GM18951 (cell line): ENCODE data around the gene TGM5.
"Not testable (repeated sequence)": the region's sequence is repeated elsewhere in the genome, so short reads cannot be mapped to it uniquely, and the experiment has no call there.

Experiments
- POLR2A ChIP-seq: IDR thresholded peaks from 4 replicates; pipeline ENCODE4 v1.6.1; 2011; ENCODE audit warnings: mild to moderate bottlenecking; ENCODE audit not compliant: insufficient read length, insufficient read depth; ENCODE audit errors: extremely low read depth
- in situ Hi-C: fragments of 300-500 bp; cut with MboI; formaldehyde crosslinking; loops from one replicate; pipeline ENCODE4 v1.12.0; 2022; ENCODE audit warnings: low sequenced_read_pairs, mixed read lengths, inconsistent platforms; ENCODE audit not compliant: unreplicated experiment

The TGM5 gene

GRCh38 chr15:43281926-43282602 lies 15.3 kb upstream of the TGM5 start:
- no peak for TF ChIP-seq POLR2A
- in situ Hi-C loops, result no loop called here

- TF ChIP-seq POLR2A, result no peak
- in situ Hi-C loops, result no loop called here
These were observed 14.3 kb upstream of the TGM5 start for GRCh38 chr15:43280996-43281395.

GRCh38 chr15:43279496-43279895 lies 12.8 kb upstream of the TGM5 start:
- no peak for TF ChIP-seq POLR2A
- in situ Hi-C loops, result no loop called here

DNA sequence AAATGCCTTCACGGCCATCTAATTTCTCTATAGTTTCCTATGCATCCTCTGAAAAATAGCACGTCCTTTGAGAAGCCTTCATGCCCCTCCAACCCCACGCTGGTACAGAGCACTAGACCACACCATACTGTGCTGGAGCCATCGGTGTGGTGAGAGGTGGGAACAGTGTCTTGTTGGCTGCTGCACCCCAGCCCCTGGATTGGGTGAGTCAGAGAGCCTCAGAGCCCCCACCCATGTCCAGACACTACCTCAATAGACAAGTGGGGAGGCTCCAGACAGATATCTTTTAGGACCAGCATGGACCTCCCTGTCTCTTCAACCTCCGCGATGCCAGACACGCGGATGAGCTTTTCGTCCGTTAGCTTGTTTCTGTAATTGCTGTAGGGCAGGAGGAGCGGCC lies 12.1 kb upstream of the TGM5 start:
- in situ Hi-C loops, result no loop called here
- no peak for TF ChIP-seq POLR2A

DNA sequence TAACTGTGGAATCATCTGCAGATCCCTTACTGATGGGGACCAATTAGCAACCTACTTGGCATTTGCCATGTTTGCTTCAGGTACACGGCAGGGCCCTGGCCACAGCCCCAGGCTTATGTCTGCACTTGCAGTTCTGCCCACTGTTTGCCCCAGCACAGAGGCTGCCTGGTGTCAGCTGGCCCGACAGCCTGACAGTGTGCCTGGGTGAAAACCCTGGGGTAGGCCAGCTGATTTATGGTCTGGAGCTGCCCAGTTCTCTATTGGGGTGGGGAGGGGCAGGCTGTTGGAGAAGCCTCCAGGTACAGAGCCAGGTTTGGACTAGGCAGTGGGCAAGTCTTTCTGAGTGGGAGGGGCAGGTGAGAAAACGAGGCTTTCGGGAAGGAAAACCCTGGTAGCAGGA lies 11.2 kb upstream of the TGM5 start:
- TF ChIP-seq POLR2A, result no peak
- in situ Hi-C loops, result no loop called here

DNA sequence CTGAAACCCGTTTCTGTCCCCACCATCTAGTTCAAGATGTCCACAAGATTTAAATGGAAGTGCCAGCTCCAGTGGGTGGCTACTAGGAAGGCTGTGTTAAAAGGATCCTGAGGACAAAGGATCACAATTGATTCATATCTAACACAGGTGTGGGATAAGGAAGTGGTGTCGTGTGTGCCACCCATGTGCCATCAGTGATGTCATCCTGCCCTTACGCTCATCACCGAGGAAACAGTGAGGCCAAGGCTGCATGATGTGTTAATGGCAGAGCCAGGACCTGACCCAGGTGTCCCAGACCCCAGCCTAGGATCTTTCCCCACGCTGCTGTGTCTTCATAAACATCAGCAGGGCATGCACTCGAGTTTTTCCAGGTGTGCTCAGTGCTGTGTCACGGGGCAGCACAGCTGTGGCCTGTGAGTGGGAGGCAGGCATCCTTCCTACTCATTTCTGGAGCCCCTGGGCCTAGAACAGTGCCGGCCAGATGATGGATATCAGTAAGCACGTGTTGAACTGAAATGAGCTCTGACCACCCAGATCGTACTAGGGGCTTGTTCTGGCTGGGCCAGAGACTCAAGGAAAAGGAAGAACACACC lies 10.6 kb upstream of the TGM5 start:
- TF ChIP-seq POLR2A, result no peak
- in situ Hi-C loops, result no loop called here

GRCh38 chr15:43276563-43277200 lies 10.0 kb upstream of the TGM5 start:
- in situ Hi-C loops, result no loop called here
- TF ChIP-seq POLR2A, result no peak

DNA sequence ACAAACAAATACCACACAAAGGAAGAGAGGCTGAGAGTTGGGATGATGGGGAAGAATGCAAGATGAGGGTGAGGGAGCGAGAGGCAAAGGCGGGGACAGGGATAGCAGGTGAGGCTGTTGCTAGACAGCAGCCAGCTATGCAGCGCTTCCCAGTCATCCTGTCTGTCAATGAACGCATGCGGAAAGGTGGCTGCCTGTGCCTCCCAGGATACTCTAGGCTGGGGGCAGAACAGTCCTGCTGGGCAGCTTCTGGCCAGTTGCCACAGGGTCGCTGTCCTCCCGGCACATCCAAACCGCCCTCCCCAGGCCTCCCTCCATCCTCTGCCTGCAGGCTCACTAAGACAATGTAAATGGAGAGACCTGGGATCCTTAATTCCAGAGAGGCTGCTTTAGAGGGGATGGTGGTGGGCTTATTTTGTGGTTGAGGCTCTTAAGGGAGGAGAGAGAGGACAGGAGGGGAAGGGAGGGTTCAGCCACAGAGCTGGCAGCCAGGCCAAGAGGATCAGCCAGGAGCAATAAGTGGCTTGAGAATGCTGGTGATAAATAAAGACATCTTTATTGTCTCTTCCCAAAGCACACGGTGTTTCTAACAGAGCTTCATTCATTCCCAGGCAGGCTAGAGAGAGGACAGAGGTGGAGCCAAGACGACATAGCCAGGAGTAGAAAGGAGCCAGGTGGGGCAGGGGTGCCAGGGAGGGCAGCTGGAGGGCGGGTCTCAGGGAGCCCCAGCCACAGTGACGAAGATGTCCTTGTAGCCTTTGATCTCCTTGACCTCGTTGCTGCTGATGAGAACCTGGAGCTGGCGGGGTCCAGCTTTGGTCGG lies 9.2 kb upstream of the TGM5 start:
- in situ Hi-C loops, result no loop called here
- TF ChIP-seq POLR2A, result no peak

DNA sequence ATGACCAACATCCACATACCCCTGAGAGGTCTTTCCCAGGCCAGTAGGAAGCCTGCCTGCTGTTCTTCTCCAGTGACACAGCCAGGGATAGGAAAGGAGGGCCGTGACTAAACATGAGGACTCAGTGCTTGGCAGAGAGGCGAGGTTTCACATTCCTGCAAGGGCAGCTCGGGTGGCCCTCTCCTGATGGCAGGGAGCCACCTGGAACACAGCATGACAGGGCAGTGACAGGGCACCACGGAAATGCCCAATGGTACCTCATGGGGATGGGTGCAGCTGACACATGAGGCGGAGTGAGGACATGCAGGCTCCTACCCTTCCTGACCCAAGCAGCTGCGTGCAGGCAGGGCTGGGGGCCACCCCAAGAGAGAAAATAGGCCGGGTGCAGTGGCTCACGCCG lies 7.4 kb upstream of the TGM5 start:
- in situ Hi-C loops, result no loop called here
- TF ChIP-seq POLR2A, result no peak

DNA sequence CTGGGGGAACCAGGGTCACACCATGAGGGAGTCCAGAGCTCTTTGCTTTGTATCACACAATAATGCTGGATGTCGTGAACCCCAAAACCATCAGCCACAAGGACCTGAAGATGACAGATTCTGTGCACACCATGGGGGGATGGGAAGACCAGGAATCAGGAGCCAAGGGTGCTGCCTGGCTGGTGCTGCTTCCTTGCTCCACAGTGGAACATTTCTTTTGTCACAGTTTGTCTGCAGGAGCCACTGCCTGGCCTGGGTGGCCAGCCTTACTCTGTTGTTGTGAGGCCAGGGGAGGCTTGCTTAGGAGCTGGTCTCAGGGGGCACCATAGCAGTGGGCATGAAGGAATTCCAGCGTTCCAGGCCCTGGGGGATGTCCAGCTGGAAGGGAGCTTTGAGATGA lies 6.5 kb upstream of the TGM5 start:
- TF ChIP-seq POLR2A, result no peak
- in situ Hi-C loops, result no loop called here

- in situ Hi-C loops, result not testable (repeated sequence)
These were observed 5.2 kb upstream of the TGM5 start for GRCh38 chr15:43271908-43272307.

DNA sequence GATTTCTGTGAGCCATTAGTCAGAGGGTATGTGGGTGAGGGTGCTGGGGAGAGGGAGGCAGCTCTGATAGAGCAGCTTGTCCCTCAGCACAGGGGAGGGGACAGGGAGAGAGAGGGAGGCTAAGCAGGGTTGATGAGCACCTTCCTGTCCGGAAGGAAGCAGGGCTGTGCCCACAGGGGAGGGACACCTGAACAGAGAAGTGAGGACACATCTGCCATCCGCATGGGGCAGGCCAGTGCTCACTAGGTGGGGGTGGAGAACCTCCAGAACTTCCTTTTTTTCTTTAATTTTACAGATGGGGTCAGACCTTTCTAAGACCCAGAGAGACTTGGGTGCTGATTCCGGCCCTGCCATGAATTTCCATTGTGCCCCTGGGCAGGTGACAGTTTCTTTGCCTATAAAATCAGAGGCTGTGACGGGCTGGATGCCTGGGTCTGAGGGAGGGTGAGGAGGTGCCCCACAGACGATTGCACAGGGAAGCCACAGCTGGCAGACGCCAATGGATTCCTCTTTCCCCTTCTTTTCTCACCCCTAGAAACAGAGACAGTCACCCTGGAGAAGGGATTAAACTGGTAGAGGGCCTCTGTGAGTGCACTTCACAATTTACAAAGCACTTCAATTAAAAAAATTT lies 4.1 kb upstream of the TGM5 start:
- TF ChIP-seq POLR2A, result no peak
- in situ Hi-C loops, result no loop called here

DNA sequence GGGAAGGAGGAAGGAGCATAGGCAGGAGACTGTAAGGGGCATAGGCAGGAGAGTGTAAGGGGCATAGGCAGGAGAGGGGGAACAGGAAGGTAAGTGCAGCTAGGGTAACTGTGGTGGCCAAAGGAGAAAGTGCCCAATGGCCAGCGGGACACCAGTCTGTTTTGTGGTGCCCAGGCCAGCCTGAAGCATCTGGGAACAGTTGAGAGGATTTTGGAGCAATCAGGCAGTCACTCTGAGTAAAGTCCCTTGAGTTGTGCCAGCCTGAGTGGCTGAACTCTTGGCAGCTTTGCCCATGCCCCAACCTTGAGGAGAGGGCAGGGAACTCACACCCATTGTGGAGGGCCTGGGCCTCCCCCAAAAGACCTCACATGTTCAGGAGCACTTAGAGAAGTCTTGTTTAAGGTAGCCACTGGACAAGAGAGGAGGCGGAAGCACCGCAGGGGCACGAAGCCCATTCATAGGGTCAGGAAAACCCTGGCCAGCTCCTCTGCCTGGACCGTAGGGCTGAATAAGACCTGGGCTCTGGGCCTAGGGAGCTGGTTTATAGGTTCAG lies 3.5 kb upstream of the TGM5 start:
- no peak for TF ChIP-seq POLR2A
- in situ Hi-C loops, result no loop called here
